GM12801 (cell line): ENCODE data around the gene PI4KA.

Experiments used
- CTCF ChIP-seq: IDR thresholded peaks from one replicate; pipeline ENCODE4 v1.5.1; 2011; ENCODE audit warnings: control low read depth; ENCODE audit not compliant: insufficient read length; ENCODE audit errors: extremely low read depth

Gene PI4KA

GRCh38 chr22:20787223-20787622 lies 71.4 kb downstream of the PI4KA start:
- no peak for TF ChIP-seq CTCF

DNA sequence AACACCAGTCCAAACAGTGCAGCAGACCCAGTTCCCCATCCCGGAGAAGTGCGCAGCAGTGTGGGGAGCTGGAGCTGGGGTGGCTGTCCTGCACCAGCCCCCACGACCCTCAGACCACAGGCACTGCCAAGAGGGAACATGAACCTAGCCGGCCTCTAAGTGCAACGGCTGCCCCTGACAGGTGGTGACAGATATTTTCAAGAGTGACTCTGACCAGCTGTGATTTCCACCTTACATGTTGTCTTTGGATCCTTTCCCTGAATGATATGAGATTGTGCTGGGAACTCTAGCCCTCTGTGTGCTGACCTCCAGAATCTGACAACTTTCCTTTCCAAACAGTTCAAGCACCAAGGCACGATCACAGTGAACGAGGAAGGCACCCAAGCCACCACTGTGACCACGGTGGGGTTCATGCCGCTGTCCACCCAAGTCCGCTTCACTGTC lies 72.1 kb downstream of the PI4KA start:
- TF ChIP-seq CTCF, result no peak

DNA sequence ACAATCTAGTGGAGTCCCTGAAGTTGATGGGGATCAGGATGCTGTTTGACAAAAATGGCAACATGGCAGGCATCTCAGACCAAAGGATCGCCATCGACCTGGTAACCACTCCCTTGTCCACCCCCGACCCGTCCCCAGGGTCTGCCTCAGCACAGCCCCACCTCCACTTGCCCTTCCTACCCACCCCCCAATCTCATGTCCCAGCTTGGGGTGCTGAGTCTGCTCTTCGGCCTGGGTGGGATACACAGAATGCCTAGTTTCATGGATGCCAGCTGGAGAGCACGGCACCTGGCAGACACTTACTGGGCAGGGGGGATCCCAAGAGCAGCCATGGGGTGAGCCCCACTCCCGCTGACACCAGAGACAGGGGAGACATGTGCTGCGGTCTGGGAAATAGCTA lies 72.6 kb downstream of the PI4KA start:
- no peak for TF ChIP-seq CTCF

DNA sequence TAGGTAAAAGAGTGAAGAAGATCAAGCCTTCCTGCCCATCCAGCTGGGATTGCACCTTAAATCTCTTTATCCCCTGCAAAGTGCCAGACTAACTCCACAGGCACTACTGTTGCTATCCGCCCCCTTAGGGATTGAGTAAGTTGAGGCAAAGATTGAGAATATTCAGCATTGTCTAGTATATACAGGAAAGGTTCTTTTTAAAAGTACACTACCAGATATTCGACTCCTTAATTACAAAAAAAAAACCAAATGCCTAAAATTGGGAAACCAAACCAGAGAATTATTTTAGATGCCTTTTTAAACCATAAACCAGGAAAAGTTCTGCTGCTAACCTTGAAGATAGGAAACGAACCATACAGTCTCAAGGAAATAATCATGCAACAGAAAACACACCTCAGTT lies 73.2 kb downstream of the PI4KA start:
- TF ChIP-seq CTCF, result no peak

- no peak for TF ChIP-seq CTCF
Observed at GRCh38 chr22:20783844-20784723, 74.5 kb downstream of the PI4KA start.

- no peak for TF ChIP-seq CTCF
Observed at GRCh38 chr22:20783300-20783673, 75.3 kb downstream of the PI4KA start.

DNA sequence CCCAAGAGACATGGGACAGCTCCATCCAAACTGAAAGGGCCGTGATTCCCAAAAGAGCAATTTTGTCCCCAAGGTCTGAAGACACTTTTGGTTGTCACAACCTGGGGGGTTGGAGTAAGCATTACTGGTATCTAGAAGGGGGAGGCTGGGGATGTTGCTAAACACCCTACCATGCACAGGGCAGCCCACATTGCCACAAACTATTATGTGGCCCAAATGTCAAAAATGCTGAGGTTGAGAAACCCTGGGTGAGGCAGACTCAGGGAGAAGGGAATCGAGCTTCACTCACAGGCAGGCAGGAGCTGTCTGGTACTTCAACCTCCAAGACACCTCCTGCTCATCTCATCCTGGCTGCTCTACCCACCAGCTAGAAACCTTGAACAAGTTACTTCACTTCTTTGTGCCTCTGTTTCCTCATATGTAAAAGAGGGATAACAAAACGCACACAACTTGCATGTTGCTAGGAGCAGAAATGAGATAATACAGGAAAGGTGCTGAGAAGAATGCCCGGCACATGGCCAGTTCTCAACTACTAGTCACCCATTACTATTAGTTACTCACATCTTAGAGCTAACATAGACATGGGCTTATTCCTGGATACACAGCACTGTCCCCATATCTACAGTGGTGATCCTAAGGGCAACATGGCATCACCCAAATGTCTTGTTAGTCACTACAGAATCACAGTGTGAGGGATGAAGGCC lies 75.9 kb downstream of the PI4KA start:
- TF ChIP-seq CTCF, result no peak
